RCC 7860 (cell line): Measurements from ENCODE around the gene MYMX.

Experiments
- DNase-seq: peaks from one replicate; pipeline ENCODE4 v3.0.0-alpha.2; 2015; ENCODE audit warnings: low spot score
- FAIRE-seq: peaks from 2 replicates; lab custom pipeline; 2012; peaks lifted over from hg19 to GRCh38; lab: Jason Lieb, UNC

Gene MYMX

DNA sequence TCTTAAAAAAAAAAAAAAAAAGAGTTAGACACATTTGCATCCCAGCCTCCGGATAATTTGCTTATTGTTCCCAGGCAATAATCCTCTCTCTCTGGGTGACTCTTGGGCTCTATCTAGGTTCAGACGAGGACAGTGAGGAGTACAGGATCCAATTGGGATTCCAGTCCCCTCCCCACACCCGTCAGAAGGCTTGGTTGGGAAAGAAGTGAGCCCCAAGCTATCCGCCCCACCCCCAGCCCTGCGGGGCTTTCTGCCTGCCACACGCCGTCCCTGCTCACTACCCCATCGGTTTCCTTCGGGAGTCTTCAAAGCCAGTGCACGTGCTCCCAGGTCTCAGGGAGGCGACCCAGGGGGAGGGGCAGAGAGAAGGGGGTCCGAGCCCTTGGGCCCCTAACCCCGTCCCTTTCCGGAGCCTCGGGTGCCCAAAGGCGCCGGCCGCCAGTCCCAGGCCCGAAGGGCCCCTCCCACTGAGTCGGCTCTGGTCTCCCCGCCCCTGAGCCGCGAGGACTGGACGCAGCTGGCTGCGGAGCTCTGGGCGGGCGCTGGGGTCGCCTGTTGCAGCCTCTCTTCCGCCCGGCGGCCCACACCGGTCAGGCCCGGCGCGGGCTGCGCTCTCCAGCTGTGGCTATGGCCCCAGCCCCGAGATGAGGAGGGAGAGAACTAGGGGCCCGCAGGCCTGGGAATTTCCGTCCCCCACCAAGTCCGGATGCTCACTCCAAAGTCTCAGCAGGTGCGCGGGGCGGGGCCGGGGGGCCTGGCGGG is 2.5 kb downstream of the MYMX start:
- DNase-seq (no peak), FAIRE-seq (no peak)

DNA sequence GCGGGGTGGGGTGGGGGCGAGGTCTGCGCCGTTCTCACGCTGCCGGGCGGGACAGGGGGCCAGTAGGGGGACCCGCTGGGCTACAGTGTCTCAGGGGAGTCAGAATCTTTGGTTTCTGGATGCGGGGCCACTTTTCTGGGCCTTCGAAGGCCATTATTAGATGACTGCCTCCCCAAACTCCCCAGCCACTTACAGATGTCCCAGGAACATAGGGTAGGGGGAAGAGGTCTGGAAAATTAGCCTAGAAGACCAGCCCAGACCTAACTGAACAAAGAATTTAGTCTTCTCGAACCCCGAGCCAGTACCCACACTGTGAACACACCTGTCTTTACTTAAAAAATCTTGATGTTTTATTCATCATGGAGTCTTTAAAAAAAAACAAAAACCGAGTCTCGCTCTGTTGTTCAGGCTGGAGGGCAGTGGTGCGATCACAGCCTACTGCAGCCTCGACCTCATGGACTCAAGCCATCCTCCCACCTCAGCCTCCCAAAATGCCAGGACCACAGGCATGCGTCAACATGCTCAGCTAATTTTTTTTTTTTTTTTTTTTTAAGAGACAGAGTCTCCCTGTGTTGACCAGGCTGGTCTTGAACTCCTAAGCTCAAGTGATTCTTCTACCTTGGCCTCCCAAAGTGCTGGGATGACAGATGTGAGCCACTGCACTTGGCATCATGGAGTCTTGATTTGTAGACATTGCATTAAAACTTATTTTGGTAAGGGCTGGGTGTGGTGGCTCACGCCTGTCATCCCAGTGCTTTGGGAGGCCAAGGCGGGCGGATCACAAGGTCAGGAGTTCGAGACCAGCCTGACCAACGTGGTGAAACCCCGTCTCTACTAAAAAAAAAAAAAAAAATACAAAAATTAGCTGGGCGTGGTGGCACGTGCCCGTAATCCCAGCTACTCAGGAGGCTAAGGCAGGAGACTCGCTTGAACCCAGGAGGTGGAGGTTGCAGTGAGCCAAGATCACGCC is 3.4 kb downstream of the MYMX start:
- no peak for FAIRE-seq
- DNase-seq, result no peak

DNA sequence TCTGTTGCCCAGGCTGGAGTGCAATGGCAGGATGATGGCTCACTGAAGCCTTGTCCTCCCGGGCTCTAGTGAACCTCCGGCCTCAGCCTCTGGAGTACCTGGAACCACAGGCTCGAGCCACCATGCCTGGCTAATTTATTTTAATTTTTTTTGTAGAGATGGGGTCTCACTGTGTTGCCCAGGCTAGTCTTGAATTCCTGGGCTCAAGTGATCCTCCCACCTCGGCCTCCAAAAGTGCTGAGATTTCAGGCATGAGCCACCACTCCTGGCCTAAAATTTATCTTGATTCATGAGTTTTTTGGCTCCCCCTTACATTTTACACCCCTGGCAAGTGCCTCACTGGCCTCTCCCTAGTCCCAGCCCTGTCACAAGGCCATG is 4.2 kb downstream of the MYMX start:
- no peak for FAIRE-seq
- DNase-seq, result no peak

DNA sequence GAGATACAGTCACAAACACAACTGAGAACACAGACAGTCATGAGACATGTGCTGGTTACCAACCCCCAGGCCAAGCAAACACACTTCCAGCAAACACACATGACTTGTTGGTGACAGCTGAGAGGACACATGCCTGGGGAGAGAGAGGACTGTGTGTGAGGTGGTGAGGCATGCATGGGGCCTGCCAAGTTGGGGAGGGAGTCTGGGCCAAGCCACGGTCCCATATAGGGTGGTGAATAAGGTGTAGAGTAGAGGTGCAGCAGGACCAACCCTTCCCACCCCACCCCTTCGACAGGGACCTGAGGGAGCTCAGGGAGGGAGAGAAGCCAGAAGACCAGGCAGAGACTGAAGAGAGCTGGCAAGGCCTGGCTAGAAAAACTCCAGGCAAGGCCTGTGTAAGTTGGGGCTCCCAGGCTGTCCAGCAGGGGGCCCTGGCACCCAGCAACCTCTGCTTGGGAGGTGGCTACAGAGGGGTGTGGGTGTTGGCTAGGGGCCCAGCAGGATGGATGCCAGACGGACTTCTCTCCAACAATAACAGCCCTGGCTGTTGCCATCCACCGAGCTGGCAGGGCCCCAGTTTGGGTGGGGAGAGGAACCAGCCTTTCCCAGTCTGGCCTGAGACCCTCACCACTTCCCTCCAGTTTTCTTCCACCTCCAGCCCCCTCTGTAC is 4.7 kb downstream of the MYMX start:
- peak; percentile 63 for DNase-seq

DNA sequence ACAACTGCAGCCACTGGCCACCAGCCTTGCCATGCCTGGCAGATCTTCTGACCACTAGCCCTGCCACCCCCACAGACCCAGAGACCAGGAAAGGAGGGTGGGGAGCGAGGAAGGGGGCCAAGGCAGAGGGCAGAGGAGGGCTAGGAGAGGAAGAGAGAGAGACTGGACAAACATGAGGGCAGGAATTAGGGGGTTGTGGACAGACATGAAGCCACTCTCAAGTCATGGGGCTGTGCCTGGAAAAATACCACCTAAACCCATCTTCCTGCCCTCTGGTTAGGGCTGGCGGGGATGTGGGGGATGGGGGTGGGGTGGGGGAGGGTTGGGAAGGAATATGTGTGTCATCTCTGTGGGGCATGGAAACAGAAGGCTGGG is 5.2 kb downstream of the MYMX start:
- FAIRE-seq (no peak), DNase-seq (no peak)

More for the DNA sequence above, 4.7 kb downstream of the MYMX start:
- FAIRE-seq, result no peak

DNA sequence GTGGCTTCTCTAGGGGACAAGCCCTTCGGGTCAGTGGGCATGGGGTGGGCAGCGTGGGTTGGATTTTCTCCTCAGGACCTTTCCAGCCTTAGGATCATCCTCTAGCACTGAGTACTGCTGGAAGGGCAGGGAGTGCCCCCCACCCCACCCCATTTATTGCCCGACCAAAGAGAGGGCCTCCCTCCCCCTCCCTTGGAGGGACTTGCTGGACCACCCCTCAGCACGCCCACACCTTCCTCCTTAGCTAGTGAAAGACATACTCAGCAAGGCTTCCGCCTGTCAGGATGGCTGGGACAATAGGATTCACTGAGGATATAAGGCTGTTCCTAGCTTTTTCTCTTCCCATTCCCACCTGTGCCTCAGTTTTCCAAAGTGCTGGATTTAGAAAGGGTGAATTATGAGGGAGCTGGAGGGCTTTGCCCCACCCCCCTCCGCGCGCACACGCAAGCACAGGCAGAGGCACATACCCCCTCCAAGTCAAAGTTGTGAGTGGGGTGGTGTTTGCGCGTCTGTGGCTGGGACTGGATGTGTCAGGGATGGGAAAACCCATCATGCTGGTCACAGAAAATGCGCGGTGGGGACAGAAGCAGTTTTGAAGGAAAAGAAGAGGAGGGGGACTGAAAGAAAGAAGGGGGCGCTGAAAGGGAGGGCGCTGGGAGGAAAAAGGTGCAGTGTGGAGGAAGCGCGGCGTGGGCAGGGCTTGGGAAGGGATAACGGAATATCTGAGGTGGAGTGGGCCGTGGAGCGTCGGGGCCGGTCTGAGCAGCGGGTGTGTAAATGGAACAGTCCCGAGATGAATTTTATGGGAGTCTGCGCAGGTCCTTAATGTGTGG is 6.0 kb downstream of the MYMX start:
- FAIRE-seq (no peak), DNase-seq (no peak)

DNA sequence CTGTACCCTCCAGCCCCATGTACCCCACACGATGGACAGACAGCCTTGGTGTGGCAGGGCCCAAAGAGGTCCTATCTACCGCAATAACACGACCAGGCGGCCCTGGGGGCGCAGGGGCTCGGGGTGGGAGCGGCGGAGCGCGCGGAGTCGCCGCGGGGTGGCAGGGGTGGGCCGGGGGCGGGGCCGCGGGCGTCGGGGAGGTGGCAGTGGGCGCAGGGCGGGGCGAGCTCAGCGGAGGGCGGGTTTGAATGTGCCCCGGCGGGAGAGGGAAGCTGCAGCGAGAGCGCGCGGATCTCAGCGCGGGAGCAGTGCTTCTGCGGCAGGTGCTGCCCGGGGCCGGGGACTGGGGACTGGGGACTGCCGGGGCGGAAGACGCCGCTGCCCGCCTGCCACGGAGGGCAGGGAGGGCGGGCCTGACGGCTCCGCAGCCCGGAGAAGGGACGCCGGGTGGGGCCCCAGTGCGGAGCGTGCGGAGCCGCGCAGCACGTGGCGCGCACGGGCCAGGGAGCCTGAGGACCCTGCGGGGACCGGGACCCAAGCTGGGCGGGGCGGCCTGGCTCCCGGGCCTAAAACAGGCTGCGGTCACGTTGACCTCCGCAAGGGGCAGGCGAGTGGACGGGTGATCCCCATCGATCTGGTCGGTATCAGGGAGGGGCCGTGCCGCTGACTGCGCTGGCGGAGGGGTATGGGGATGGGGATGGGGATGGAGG is 6.7 kb downstream of the MYMX start, which contains the start of gene SLC29A1:
TSS of gene SLC29A1 (plus strand) at position 277 of the 710 bp plus-strand sequence. CDS start 3,719 bp downstream, outside the sequence.
- DNase-seq, result peak; percentile 26
- FAIRE-seq, result no peak

DNA sequence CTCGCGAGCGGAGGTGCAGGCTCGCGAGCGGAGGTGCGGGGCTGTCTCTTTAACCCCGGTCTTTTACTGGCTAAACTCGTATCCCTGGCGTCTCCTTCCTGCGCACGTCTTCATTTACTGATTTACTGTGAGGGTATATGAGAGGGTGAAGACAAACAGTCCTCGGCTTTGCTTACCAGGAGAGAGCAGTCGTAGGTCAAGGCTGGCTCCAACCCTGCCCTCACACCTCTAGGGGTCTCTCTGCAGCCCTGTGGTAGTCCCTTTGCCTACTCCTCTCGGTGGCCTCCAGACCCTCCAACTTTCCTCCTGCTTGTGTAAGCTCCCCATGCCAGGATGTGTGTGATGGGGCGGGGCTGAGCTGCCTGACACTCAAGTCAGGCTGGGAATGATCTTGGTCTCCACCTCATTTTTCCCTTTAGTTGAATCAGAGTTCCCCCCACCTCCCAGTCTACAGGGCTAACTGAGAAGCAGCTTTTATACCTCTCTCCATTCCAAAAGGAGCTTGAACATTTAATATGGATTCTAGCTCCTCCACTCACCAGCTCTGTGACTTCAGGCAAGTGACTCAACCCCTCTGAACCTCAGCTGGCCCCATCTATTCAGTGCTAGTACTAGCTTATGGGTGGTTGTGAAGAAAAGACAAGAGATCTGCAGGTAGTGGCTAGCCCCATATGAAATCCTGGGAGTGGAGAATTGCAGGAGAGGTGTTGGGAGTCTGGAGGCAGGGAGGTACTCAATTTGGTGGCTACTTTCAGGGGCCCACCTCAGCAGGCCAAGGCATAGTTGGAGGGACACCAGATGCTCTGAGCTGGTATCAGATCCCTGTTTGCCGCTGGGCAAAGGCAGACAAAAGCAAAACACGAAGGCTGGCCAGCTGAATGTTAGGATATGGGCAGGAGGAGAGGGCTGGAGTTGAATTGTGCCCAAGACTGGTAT is 7.6 kb downstream of the MYMX start:
- DNase-seq (no peak), FAIRE-seq (no peak)

DNA sequence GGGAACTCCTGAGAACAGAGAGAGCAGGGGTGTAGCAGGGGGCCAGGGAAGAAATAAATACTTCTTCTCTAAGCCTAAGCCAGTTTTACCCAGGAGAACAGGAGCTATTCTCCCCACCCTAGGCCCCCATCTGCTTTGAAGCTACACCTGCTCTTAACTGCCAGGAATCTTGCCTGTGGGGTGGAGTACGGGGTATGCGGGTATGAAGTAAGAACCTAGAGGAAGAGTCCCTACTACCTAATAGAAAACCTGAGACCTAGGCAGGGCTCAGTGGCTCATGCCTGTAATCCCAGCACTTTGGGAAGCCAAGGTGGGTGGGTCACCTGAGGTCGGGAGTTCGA is 8.2 kb downstream of the MYMX start:
- DNase-seq (no peak), FAIRE-seq (no peak)

DNA sequence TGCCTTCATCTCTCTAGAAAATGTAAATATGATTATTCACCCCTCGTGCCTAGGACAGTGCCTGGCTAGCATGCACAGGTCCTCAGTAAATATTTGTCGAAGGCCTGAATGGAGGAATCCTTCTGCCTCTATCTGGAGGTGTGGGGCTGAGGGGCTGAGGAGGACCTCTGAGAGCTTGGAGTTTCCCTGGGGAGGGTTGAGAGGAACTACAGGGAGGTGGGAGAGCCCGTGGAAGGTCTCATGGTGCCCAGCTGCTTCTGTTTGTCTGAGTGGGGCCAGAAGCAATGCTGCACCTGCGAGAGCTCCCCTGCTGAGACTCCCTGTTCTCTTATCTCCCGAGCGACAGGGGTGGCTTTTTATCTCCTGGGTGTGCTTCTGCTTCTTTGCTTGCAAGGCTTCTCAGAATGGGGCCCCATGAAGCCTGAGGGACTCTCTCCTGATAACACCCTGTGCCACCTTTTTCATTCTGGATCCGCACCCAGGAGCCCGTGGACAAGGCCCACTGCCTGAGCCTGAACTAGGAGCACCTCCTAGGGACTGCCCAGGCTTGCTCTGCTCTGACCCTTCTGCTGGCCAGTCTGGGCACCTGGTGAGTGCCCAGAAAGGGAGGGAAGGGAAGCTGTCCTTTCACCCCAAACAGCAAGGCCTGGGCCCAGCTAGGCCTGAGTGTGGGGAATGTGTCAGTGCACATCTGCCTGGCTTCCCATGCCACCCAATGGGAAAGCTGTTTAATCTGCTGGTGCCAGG is 9.0 kb downstream of the MYMX start:
- no peak for DNase-seq
- no peak for FAIRE-seq

DNA sequence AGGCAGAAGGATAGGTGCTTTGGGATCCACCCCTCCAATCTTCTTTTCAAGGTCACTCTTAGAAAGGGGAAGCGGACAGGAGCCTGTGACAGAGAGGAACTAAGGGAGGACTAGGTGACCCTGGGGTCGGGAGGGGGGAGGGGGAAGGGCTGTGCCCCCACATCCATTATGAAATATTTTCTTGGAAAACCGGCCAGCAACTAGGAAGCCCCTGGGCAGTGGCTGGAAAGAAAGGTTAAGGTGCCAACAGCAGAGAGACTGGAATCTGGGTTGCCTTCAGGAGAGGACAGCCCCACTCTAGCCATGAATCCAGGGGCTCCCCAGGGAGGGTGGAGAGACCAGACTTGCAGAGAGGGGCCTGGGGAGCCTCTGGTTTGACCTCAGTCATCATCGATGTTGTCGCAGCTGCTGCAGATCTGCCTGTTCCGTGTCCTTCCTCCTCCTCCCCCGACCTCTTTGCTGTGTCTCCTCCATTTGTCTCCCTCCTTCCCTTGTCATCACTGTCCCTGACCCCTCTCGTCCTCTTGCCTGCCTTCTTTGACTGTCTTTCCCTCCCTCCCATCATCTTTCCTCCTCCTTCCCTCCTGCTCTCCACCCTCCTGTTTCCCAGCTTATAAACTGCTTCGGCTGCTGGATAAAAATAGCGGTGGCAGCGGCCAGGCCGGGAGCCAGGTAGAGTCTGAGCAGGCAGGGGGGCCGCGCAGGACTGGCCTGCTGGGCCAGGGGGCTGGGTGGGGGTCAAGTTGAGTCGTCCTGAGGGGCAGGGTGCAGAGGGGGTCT is 9.8 kb downstream of the MYMX start:
- no peak for FAIRE-seq
- DNase-seq, result no peak

DNA sequence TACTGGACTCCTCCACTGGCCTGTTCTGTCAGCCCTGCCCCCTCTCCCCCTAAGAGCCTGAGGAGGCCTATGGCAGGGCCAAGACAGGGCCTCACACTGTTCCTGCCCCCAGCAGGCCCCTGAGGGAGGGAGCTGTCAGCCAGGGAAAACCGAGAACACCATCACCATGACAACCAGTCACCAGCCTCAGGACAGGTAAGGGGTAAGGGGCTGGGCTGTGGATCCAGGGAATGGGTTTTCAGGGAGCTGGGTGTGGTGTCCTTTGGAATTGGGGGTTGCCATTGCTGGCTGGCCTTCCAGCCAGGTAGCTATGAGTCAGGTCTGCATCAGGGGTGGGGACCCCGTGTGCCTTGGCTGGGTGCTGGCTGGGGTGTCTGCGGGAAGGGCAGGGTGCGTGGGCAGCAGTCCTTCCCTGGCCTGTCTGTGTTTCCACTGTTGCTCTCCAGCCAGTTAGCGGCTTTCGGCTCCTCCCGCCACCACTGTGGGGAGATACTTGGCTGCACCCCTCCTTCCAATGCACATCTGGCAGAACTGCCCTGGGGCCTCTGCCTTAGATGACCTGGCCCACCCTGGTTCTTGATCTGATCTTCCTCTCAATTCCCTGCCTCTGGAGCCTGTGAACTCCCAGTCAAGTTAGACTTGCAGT is 10.5 kb downstream of the MYMX start:
- FAIRE-seq (no peak), DNase-seq (no peak)

DNA sequence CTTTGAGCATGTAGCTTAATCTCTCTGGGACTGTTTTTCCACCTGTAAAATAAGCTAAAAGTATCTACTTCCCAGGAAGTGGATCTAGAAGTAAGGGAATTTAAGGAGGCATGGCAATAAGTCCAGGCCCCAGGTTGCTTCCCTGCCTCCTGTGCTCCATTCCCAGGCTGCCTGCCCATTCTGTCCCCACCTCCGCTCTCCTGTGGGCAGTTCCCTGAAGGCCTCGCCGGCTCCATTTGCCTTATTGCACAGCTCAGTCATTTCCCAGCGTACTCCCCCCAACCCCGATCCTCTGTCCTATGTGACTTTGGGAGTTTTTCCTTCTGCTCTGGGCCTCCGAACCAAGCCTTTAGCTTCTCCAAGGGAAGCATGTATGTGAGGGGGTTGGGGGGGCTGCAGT is 11.3 kb downstream of the MYMX start:
- DNase-seq (no peak), FAIRE-seq (no peak)

DNA sequence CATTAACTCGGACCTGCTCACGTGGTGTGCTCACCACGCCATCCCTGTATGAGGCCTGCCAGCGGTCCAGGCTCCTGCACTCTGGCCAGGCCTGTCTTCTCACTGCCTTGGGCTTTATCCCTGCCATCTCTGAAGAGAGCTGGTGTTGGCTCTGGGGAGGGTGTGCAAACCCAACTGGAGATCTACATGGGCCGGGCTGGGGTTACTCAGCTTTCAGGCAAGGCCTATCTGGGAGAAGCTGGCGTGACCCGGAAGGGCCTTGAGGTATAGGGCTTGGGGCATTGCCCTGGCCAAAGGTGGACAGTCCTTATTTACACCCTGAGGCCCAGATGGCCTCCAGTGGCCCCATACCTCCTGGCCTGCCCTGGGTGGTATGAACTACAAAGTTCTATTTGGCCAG is 11.7 kb downstream of the MYMX start:
- DNase-seq (no peak), FAIRE-seq (no peak)

DNA sequence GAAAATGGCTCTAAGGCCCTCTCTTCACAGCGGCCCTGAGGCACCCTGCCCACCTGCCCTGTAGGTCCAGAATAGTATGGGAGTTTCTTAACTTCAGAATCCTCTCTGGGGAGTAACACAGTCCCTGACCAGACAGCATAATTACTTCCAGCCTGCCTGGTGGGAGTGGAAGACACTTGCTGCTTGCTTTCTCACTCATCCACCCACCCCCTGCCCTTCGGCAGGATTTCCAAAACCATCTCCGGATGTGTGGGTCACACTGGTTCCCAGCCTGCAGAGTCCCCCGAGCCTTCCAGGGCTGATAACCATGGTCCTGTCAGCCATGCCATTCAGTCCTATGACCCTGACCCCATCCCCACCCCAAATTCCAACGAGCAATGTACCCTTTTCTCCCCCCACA is 12.1 kb downstream of the MYMX start:
- FAIRE-seq, result no peak
- no peak for DNase-seq

DNA sequence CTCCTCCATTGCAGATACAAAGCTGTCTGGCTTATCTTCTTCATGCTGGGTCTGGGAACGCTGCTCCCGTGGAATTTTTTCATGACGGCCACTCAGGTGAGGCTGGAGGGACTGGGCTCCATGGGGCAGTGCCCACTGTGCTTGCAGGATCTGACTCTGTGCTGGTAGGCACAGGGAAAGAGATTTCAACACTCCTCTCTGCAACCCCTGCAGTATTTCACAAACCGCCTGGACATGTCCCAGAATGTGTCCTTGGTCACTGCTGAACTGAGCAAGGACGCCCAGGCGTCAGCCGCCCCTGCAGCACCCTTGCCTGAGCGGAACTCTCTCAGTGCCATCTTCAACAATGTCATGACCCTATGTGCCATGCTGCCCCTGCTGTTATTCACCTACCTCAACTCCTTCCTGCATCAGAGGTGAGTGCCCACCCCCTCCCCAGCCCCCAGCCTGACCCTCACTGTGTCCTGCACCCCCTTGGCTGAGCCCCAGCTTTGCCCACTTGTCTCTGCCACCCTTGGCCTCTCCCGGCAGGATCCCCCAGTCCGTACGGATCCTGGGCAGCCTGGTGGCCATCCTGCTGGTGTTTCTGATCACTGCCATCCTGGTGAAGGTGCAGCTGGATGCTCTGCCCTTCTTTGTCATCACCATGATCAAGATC is 12.8 kb downstream of the MYMX start:
- FAIRE-seq (no peak), DNase-seq (no peak)
